ENCODE results near the gene GEMIN7. TPM values are rescaled to one million over a fixed set of nuclear protein-coding genes. Genes with fewer than 3 reads are reported as not detected.
"Not testable (repeated sequence)": the region's sequence is repeated elsewhere in the genome, so short reads cannot be mapped to it uniquely, and the experiment has no call there.

GEMIN7 gene
- total RNA-seq, 1 donor, result 16.0 TPM

DNA sequence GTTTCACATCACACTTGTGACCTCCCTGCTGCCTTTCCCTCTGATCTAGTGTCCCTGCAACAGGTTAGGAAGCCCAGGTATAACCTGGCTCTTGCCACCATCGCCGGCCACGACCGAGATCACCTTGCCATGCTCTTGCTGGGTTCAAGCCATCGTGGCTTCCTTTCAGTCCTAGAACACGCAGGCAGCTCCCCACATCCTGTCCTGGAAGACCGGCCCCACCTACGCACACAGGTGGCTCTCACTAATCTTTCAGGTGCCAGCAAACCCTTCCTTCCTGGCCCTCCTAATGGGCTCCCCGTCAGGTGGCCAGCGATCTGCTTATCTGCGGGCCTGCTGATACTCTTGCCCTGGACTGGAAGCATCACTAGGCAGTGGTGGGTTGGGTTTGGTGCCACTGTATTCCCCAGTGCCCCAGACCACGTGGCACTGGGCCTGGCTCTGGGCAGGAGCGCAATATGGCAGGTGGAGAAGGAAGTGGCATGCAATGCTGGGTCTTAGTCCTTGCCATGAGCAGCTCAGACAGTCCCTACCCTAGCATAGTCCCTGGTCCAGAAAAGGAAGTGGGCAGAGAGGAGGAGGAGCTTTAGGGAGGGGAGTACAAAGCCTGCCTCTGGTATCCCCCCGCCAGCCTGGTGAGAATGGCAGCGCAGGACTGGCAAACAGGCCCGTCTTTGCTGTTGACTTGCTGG lies 25.7 kb downstream of the GEMIN7 start:
- H3K4me3 ChIP-seq (ENCODE audit: low read depth, low read length), result no peak overlapping the region
- no peak for DNase-seq (ENCODE audit: low read depth)
- TF ChIP-seq, protein P1, sequence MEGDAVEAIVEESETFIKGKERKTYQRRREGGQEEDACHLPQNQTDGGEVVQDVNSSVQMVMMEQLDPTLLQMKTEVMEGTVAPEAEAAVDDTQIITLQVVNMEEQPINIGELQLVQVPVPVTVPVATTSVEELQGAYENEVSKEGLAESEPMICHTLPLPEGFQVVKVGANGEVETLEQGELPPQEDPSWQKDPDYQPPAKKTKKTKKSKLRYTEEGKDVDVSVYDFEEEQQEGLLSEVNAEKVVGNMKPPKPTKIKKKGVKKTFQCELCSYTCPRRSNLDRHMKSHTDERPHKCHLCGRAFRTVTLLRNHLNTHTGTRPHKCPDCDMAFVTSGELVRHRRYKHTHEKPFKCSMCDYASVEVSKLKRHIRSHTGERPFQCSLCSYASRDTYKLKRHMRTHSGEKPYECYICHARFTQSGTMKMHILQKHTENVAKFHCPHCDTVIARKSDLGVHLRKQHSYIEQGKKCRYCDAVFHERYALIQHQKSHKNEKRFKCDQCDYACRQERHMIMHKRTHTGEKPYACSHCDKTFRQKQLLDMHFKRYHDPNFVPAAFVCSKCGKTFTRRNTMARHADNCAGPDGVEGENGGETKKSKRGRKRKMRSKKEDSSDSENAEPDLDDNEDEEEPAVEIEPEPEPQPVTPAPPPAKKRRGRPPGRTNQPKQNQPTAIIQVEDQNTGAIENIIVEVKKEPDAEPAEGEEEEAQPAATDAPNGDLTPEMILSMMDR (IDR thresholded peaks at IDR 0.05; ENCODE audit: insufficient read depth, low read length), result no peak

GRCh38 chr19:45106363-45106762 lies 27.3 kb downstream of the GEMIN7 start:
- H3K4me3 ChIP-seq (ENCODE audit: low read depth, low read length); DNase-seq (ENCODE audit: low read depth): not testable (repeated sequence)

DNA sequence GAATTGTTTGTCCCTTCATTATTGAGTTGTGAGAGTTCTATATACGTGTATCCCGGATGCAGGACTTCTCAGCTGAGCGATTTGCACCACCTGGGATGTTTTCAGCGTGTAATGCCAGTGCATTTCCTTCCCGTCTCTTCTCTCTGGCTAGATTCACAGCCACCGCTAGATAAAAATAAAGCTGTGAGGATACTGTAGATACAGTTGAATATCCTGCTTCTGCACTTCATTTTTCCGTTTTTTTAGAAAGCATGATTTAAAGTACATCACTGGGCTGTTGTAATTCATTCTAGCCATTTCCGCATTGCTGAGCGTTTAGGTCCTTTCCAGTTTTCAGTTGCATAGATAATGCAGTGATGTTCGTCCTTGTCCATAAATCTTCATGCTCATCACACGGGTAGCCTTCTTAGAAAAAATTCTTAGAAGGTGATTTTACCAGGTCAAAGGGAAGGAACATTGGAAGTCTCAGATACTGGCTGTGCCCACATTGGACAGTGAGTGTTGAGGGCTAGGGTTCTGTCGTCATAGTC lies 28.6 kb downstream of the GEMIN7 start:
- no peak overlapping the region for H3K4me3 ChIP-seq (ENCODE audit: low read depth, low read length)
- no peak for DNase-seq (ENCODE audit: low read depth)
- TF ChIP-seq, protein P1 (IDR thresholded peaks at IDR 0.05; ENCODE audit: insufficient read depth, low read length), result no peak

- TF ChIP-seq, protein P1 (IDR thresholded peaks at IDR 0.05; ENCODE audit: insufficient read depth, low read length), result no peak
- no peak for DNase-seq (ENCODE audit: low read depth)
- no peak overlapping the region for H3K4me3 ChIP-seq (ENCODE audit: low read depth, low read length)
Observed at GRCh38 chr19:45110851-45111266, 31.8 kb downstream of the GEMIN7 start.

DNA sequence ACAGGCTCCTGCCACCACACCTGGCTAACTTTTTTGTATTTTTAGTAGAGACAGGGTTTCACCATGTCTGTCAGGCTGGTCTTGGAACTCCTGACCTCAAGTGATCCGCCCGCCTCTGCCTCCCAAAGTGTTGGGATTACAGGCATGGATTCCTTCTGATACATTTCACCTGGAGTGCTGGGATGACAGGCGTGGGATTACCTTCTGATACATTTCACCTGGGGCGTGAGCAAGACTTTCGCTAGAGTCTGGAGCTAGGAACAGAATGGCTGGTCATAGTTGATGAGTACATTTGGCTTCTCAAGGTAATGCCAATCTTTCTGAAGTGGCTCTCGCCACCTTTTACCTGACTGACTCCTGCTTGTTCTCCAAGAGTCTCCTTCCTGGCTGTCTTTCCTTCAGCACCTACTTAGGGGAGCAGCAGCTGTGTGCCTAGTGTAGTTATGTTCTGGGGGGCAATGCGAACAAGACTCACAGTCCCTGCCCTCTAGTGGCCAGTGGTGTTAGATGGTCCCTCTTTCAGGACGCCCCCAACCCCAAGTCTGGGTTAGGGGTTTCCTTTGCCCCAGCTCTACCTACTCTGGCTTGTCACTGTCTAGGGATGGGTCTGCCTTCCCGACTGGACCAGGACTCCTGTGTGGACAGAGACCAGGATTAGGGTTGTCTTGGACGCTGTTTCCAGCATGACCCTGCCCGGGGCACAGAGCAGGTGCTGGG lies 33.2 kb downstream of the GEMIN7 start:
- H3K4me3 ChIP-seq (ENCODE audit: low read depth, low read length), result no peak overlapping the region
- TF ChIP-seq, protein P1 (IDR thresholded peaks at IDR 0.05; ENCODE audit: insufficient read depth, low read length), result no peak
- DNase-seq (ENCODE audit: low read depth), result no peak

DNA sequence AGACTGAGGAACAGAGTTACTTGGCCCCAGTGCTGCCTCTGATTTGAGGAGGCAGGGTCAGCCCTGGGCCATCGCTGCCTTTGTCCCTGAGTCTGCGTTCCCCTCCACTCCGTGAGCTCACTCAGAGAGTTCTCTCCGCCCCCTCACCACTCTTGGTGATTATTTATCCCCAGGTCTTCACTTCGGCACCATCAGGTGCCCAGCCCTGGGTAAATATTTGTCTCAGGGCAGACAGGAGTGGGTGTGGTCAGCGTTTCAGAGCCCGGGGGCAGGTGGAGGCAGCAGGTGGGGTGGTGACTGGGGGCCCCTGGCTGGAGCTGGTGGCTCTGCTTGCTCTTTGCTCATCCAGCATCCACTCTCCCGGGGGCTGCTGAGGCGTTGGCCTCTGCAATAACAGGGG lies 34.6 kb downstream of the GEMIN7 start:
- DNase-seq (ENCODE audit: low read depth), result no peak
- no peak overlapping the region for H3K4me3 ChIP-seq (ENCODE audit: low read depth, low read length)
- TF ChIP-seq, protein P1 (IDR thresholded peaks at IDR 0.05; ENCODE audit: insufficient read depth, low read length), result no peak

DNA sequence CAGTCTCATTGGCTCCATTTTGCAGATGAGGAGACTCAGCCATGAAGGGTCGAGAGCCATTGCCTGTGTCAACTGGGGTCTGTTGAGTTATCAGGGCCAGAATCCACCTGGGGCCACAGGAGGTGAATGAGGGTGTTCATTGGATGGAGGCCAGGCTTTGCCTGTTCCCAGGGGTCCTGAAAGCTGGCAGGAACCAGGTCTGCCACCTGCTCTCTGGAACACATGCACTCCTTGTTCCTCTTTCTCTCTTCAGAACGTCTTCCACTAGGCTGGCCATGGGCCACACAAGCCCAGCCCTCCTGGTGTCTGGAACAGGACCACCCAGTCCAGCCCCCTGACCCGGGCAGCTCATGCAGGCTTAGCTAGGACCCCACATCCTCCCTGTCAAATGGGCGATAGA lies 35.1 kb downstream of the GEMIN7 start:
- TF ChIP-seq, protein P1 (IDR thresholded peaks at IDR 0.05; ENCODE audit: insufficient read depth, low read length), result no peak
- no peak for DNase-seq (ENCODE audit: low read depth)
- H3K4me3 ChIP-seq (ENCODE audit: low read depth, low read length), result no peak overlapping the region
